Large intestine (tissue), 3 donors: ENCODE measurements around the gene POLR2I. TPM values are rescaled to one million over a fixed set of nuclear protein-coding genes. Genes with fewer than 3 reads are reported as not detected.
"Not testable (repeated sequence)": the region's sequence is repeated elsewhere in the genome, so short reads cannot be mapped to it uniquely, and the experiment has no call there.

Experiments
- DNase-seq, 2 donors: peaks; one replicate each; pipeline versions ENCODE4 v3.0.0 to v3.0.0-alpha.2; 2013
- H3K27ac ChIP-seq: one replicate; pipeline ENCODE4 v1.5.1; 2013; ENCODE audit warnings: low read length
- H3K27me3 ChIP-seq: 2 replicates; pipeline ENCODE4 v1.6.1; 2013; ENCODE audit warnings: low read length; ENCODE audit not compliant: control insufficient read depth, insufficient read depth
- H3K36me3 ChIP-seq: 2 replicates; pipeline ENCODE4 v1.6.1; 2013; ENCODE audit warnings: low read length; ENCODE audit not compliant: control insufficient read depth, insufficient read depth
- H3K4me1 ChIP-seq: one replicate; pipeline ENCODE4 v1.6.1; 2013; ENCODE audit warnings: low read length; ENCODE audit not compliant: control insufficient read depth, insufficient read depth
- H3K4me3 ChIP-seq: one replicate; pipeline ENCODE4 v1.5.1; 2013; ENCODE audit warnings: low read length
- H3K9me3 ChIP-seq: one replicate; pipeline ENCODE4 v1.6.1; 2013; ENCODE audit warnings: mild to moderate bottlenecking, low read depth, low read length, moderate library complexity; ENCODE audit not compliant: control insufficient read depth
- WGBS: methylation state at CpG from one replicate; pipeline ENCODE4 v1.1.5; 2013; ENCODE audit warnings: low lambda C conversion rate; ENCODE audit not compliant: insufficient coverage; 5-methylcytosine and 5-hydroxymethylcytosine counted together
- polyA plus RNA-seq: library from polyadenylated mRNA; unstranded; fragments of 120-200 nt; gene quantifications from one replicate; pipeline ENCODE4 v1.2.1, GENCODE V29; 2013

The POLR2I gene
- polyA plus RNA-seq, 1 donor = 47.5 TPM

- Histone ChIP-seq H3K4me3 (no peak overlapping the region), H3K36me3 (peaks cover 21% of the 10 kb centered on the region), H3K9me3 (no peaks in the 10 kb centered on the region), H3K27me3 (no peaks in the 10 kb centered on the region), H3K4me1 (no peaks in the 10 kb centered on the region), H3K27ac (no peak overlapping the region)
- WGBS = no CpG with 5 or more reads among the region's 12 CpGs
- no peak for DNase-seq
These were observed 30.3 kb downstream of the POLR2I start for GRCh38 chr19:36084231-36085009.

- no CpG with 5 or more reads among the region's 13 CpGs for WGBS
These were observed 31.8 kb downstream of the POLR2I start for GRCh38 chr19:36082916-36083315.

GRCh38 chr19:36081894-36082293 lies 32.8 kb downstream of the POLR2I start:
- Histone ChIP-seq H3K4me3 (no peak overlapping the region), H3K27me3 (no peaks in the 10 kb centered on the region), H3K9me3 (no peaks in the 10 kb centered on the region), H3K4me1 (no peaks in the 10 kb centered on the region), H3K27ac (no peak overlapping the region), H3K36me3 (peaks cover 18% of the 10 kb centered on the region)
- WGBS = no CpG with 5 or more reads among the region's 7 CpGs
- DNase-seq = no peak

More at GRCh38 chr19:36082916-36083315, 31.8 kb downstream of the POLR2I start:
- Histone ChIP-seq H3K27me3 (no peaks in the 10 kb centered on the region), H3K4me3 (no peak overlapping the region), H3K36me3 (peaks cover 18% of the 10 kb centered on the region), H3K9me3 (no peaks in the 10 kb centered on the region), H3K4me1 (no peaks in the 10 kb centered on the region), H3K27ac (no peak overlapping the region)
- no peak for DNase-seq

GRCh38 chr19:36081385-36081784 lies 33.3 kb downstream of the POLR2I start:
- DNase-seq = no peak
- Histone ChIP-seq H3K27me3 (no peaks in the 10 kb centered on the region), H3K9me3 (no peaks in the 10 kb centered on the region), H3K36me3 (peaks cover 18% of the 10 kb centered on the region), H3K4me3 (no peak overlapping the region), H3K4me1 (no peaks in the 10 kb centered on the region), H3K27ac (no peak overlapping the region)
- WGBS = no CpG with 5 or more reads among the region's 3 CpGs

- DNase-seq = no peak
- H3K4me3 ChIP-seq = no peak overlapping the region
- H3K27me3 ChIP-seq = no peaks in the 10 kb centered on the region
- H3K4me1 ChIP-seq = no peaks in the 10 kb centered on the region
- no peak overlapping the region for H3K27ac ChIP-seq
- peaks cover 18% of the 10 kb centered on the region for H3K36me3 ChIP-seq
- WGBS = 67% methylated on average over 1 of the region's 3 CpGs
- H3K9me3 ChIP-seq = no peaks in the 10 kb centered on the region
These were observed 35.2 kb downstream of the POLR2I start for GRCh38 chr19:36079389-36079945.

- no peak for DNase-seq
- Histone ChIP-seq H3K27me3 (no peaks in the 10 kb centered on the region), H3K36me3 (peaks cover 2% of the 10 kb centered on the region), H3K4me1 (no peaks in the 10 kb centered on the region), H3K4me3 (no peak overlapping the region), H3K27ac (no peak overlapping the region), H3K9me3 (no peaks in the 10 kb centered on the region)
- 100% methylated on average over 4 of the region's 10 CpGs for WGBS
These were observed 41.4 kb downstream of the POLR2I start for GRCh38 chr19:36073121-36073876.

- Histone ChIP-seq H3K27me3 (no peaks in the 10 kb centered on the region), H3K9me3 (no peaks in the 10 kb centered on the region), H3K36me3 (peaks cover 7% of the 10 kb centered on the region), H3K4me1 (no peaks in the 10 kb centered on the region), H3K4me3 (no peak overlapping the region), H3K27ac (no peak overlapping the region)
- DNase-seq = no peak
- WGBS = no CpG with 5 or more reads among the region's 8 CpGs
These were observed 42.6 kb downstream of the POLR2I start for GRCh38 chr19:36072081-36072480.

- DNase-seq, H3K27ac ChIP-seq, H3K9me3 ChIP-seq, H3K27me3 ChIP-seq, H3K4me3 ChIP-seq, H3K4me1 ChIP-seq: not testable (repeated sequence)
- no CpG with 5 or more reads among the region's 57 CpGs for WGBS
- peaks cover 13% of the 10 kb centered on the region for H3K36me3 ChIP-seq
These were observed 45.7 kb downstream of the POLR2I start for GRCh38 chr19:36068810-36069499.

GRCh38 chr19:36067681-36068080 lies 47.0 kb downstream of the POLR2I start:
- H3K9me3 ChIP-seq = no peaks in the 10 kb centered on the region
- WGBS = no CpG with 5 or more reads among the region's 11 CpGs
- no peaks in the 10 kb centered on the region for H3K4me1 ChIP-seq
- no peak for DNase-seq
- no peak overlapping the region for H3K4me3 ChIP-seq
- no peaks in the 10 kb centered on the region for H3K27me3 ChIP-seq
- peaks cover 11% of the 10 kb centered on the region for H3K36me3 ChIP-seq
- H3K27ac ChIP-seq = no peak overlapping the region

- no peak for DNase-seq
- WGBS = no CpG with 5 or more reads among the region's 8 CpGs
- Histone ChIP-seq H3K4me1 (no peaks in the 10 kb centered on the region), H3K36me3 (peaks cover 11% of the 10 kb centered on the region), H3K9me3 (no peaks in the 10 kb centered on the region), H3K27me3 (no peaks in the 10 kb centered on the region), H3K27ac (no peak overlapping the region), H3K4me3 (no peak overlapping the region)
These were observed 49.8 kb downstream of the POLR2I start for GRCh38 chr19:36064826-36065225.
